Measurements from ENCODE around the gene LOXL4. TPM values are rescaled to one million over a fixed set of nuclear protein-coding genes. Genes with fewer than 3 reads are reported as not detected.

The LOXL4 gene
- total and polyA plus RNA-seq, 8 donors, result 2.5 to 7.0 (median 5.6) TPM

DNA sequence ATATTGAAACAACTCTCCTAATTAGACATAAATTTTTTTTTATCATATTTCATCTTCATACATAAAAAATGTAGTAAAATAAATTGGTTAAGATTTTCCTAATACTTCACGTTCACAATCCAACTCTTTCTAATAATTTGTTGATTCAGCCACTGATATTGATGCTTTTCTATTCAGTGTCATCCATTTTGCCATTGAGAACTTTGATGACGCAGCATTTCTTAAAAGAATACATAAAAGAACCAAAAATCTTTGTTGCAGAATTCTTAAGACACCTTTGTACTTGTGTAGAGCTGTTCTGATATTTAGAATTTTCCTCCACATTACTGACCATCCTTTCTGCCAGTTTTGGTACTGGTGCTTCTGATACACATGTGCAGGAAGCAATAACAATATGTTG is 52.6 kb downstream of the LOXL4 start:
- TF ChIP-seq, protein P1, sequence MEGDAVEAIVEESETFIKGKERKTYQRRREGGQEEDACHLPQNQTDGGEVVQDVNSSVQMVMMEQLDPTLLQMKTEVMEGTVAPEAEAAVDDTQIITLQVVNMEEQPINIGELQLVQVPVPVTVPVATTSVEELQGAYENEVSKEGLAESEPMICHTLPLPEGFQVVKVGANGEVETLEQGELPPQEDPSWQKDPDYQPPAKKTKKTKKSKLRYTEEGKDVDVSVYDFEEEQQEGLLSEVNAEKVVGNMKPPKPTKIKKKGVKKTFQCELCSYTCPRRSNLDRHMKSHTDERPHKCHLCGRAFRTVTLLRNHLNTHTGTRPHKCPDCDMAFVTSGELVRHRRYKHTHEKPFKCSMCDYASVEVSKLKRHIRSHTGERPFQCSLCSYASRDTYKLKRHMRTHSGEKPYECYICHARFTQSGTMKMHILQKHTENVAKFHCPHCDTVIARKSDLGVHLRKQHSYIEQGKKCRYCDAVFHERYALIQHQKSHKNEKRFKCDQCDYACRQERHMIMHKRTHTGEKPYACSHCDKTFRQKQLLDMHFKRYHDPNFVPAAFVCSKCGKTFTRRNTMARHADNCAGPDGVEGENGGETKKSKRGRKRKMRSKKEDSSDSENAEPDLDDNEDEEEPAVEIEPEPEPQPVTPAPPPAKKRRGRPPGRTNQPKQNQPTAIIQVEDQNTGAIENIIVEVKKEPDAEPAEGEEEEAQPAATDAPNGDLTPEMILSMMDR (IDR thresholded peaks at IDR 0.05), result no peak
- Histone ChIP-seq H3K4me1 (no peaks in the 10 kb centered on the region), H3K4me3 (no peak overlapping the region), H3K27me3 (no peaks in the 10 kb centered on the region), H3K27ac (no peak overlapping the region), H3K36me3 (no peaks in the 10 kb centered on the region), H3K9me3 (peaks cover 0 to 17% of the 10 kb centered on the region in 2 donors)
- DNase-seq, result no peak
- intact Hi-C loops (cut with DNase I), result no loop called here
- ATAC-seq, result no peak

DNA sequence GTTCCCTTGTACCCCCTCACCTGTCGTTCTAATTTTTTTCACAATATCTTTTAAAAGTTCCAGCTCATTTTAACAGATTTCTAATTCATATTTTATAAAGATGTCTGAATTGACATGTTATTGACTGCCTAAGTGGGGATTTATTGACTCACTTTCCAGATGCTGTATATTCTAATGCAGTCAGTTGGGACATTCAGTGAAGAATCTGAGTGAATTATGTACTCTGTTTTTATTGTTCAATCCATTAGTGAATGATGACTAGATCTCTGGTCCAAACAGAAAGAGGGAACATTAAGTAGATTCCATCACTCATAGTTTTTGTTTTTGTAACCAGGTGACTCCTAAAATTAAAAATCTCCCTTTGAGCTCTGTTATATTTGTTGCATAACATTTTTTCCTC is 54.3 kb downstream of the LOXL4 start:
- H3K36me3 ChIP-seq, result peaks cover 0 to 11% of the 10 kb centered on the region in 2 donors
- H3K9me3 ChIP-seq, result peaks cover 0 to 2% of the 10 kb centered on the region in 2 donors
- ATAC-seq (no peak), DNase-seq (no peak)
- no peak overlapping the region for H3K27ac ChIP-seq
- intact Hi-C loops (cut with DNase I), result no loop called here
- H3K27me3 ChIP-seq, result no peaks in the 10 kb centered on the region
- no peaks in the 10 kb centered on the region for H3K4me1 ChIP-seq
- H3K4me3 ChIP-seq, result no peak overlapping the region
- TF ChIP-seq, protein P1 (IDR thresholded peaks at IDR 0.05), result no peak

DNA sequence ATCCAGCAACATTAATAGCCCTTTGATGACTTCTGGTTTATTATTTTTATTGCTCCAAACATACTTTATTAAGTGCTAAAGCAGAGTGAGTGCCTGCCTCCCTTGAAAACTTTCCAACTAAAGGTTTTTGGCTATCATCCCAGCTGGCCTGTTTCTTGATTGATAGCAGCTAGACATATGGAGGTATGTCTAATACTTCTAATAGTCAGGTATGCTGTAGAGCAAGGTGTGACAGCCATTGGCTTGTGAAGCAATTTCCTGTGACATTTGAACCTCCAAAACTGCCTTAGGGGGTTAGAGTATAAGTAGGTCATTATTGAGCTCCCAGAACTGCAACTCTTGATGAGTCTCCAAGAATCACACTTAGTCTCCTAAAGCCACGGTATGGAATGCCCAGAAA is 55.8 kb downstream of the LOXL4 start:
- TF ChIP-seq, protein P1 (IDR thresholded peaks at IDR 0.05), result no peak
- Histone ChIP-seq H3K27ac (no peak overlapping the region), H3K4me1 (no peaks in the 10 kb centered on the region), H3K27me3 (no peaks in the 10 kb centered on the region), H3K36me3 (peaks cover 0 to 20% of the 10 kb centered on the region in 2 donors), H3K4me3 (no peak overlapping the region), H3K9me3 (no peaks in the 10 kb centered on the region)
- intact Hi-C loops (cut with DNase I), result no loop called here
- ATAC-seq (no peak), DNase-seq (peak in 1 of 4 donors; percentile 1)

DNA sequence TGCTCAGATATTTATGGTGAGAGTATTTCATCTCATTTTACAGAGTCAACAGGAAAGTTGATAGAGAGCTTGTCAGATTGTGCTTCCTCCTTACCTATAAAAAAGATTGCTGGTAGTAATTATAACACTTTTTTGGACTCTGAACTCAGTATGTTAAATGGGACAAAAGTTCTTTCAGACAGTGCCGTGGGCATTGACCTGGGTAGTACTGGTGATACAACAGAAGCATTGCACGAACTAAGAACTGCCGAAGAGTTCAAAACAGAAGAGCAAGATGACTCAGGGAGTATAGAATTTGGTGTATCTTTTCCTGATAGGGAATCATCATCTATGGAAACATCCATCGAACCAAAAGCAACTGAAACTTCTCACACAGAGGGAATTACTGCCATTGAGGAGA is 58.6 kb downstream of the LOXL4 start:
- ATAC-seq (no peak), DNase-seq (no peak)
- peaks cover 0 to 20% of the 10 kb centered on the region in 2 donors for H3K36me3 ChIP-seq
- no peak overlapping the region for H3K27ac ChIP-seq
- intact Hi-C loops (cut with DNase I), result no loop called here
- H3K4me1 ChIP-seq, result no peaks in the 10 kb centered on the region
- no peaks in the 10 kb centered on the region for H3K9me3 ChIP-seq
- no peak overlapping the region for H3K4me3 ChIP-seq
- no peaks in the 10 kb centered on the region for H3K27me3 ChIP-seq
- TF ChIP-seq, protein P1 (IDR thresholded peaks at IDR 0.05), result no peak

DNA sequence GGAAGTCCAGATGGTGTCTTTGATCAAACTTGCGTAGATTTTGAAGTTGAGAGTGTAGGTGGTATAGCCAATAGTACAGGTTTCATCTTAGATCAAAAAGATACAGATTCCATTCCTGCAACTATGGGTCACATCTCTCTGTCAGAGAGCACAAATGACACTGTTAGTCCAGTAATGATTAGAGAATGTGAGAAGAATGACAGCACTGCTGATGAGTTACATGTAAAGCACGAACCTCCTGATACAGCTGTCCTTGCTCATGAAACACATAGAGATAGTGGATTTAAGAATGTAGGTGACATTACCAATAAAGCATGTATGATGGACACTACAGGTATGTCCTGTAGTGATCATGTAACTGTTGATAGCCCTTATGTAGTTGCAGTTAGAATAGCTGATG is 59.1 kb downstream of the LOXL4 start:
- ATAC-seq, result no peak
- TF ChIP-seq, protein P1 (IDR thresholded peaks at IDR 0.05), result no peak
- H3K4me1 ChIP-seq, result no peaks in the 10 kb centered on the region
- H3K27ac ChIP-seq, result no peak overlapping the region
- H3K27me3 ChIP-seq, result no peaks in the 10 kb centered on the region
- no peak for DNase-seq
- intact Hi-C loops (cut with DNase I), result no loop called here
- H3K4me3 ChIP-seq, result no peak overlapping the region
- no peaks in the 10 kb centered on the region for H3K9me3 ChIP-seq
- H3K36me3 ChIP-seq, result peaks cover 0 to 20% of the 10 kb centered on the region in 2 donors
